Measurements from ENCODE around the gene PRKCI.
"Not testable (repeated sequence)": the region's sequence is repeated elsewhere in the genome, so short reads cannot be mapped to it uniquely, and the experiment has no call there.

PRKCI gene

GRCh38 chr3:170338690-170339340, 116.6 kb downstream of the PRKCI start:
- no peak for DNase-seq (ENCODE audit: low read depth in 1 of 2, low spot score in 1 of 2)

- not testable (repeated sequence) for DNase-seq (ENCODE audit: low read depth in 1 of 2, low spot score in 1 of 2)
Measured at GRCh38 chr3:170342273-170342672, 120.0 kb downstream of the PRKCI start.

- DNase-seq (ENCODE audit: low read depth in 1 of 2, low spot score in 1 of 2) = not testable (repeated sequence)
Measured at GRCh38 chr3:170343859-170344258, 121.6 kb downstream of the PRKCI start.

- no peak for DNase-seq (ENCODE audit: low read depth in 1 of 2, low spot score in 1 of 2)
Measured at GRCh38 chr3:170344971-170345370, 122.7 kb downstream of the PRKCI start.

GRCh38 chr3:170346481-170347392, 124.5 kb downstream of the PRKCI start:
- no peak for DNase-seq (ENCODE audit: low read depth in 1 of 2, low spot score in 1 of 2)

- no peak for DNase-seq (ENCODE audit: low read depth in 1 of 2, low spot score in 1 of 2)
Measured at GRCh38 chr3:170350515-170351413, 128.5 kb downstream of the PRKCI start.

GRCh38 chr3:170352936-170353335, 130.7 kb downstream of the PRKCI start:
- no peak for DNase-seq (ENCODE audit: low read depth in 1 of 2, low spot score in 1 of 2)

- no peak for DNase-seq (ENCODE audit: low read depth in 1 of 2, low spot score in 1 of 2)
Measured at GRCh38 chr3:170353485-170353884, 131.3 kb downstream of the PRKCI start.

- no peak for DNase-seq (ENCODE audit: low read depth in 1 of 2, low spot score in 1 of 2)
Measured at GRCh38 chr3:170354760-170355159, 132.5 kb downstream of the PRKCI start.

All from stimulated activated CD4-positive, alpha-beta T cell treated with anti-CD3 and anti-CD28 coated beads, Interleukin-15, amount 100 ng/mL, for 1 hour (primary cell).